ENCODE measurements around the gene RND2.

Gene RND2

GRCh38 chr17:43068570-43069367 is 43.7 kb downstream of the RND2 start:
- no peak overlapping the region for H3K4me3 ChIP-seq (replicated peaks; ENCODE audit: insufficient read depth, low read length)
- no peak for DNase-seq (ENCODE audit: low read depth in 1 of 2, low spot score in 1 of 2)
- TF ChIP-seq REST (IDR thresholded peaks at IDR 0.05; ENCODE audit: insufficient replicate concordance, low read depth) (no peak), CTCF (IDR thresholded peaks at IDR 0.05; ENCODE audit: insufficient read depth, low read length) (no peak), POLR2AphosphoS5 (IDR thresholded peaks at IDR 0.05; ENCODE audit: low read depth) (no peak), GABPA (IDR thresholded peaks at IDR 0.05; ENCODE audit: low read depth) (no peak), SPI1 (IDR thresholded peaks at IDR 0.05; ENCODE audit: borderline replicate concordance, low read depth) (no peak)
- no peaks in the 10 kb centered on the region for H3K27me3 ChIP-seq (ENCODE audit: insufficient read depth, poor library complexity, severe bottlenecking)
- H3K27ac ChIP-seq (replicated peaks) = no peak overlapping the region

GRCh38 chr17:43069368-43069898 is 44.4 kb downstream of the RND2 start:
- DNase-seq (ENCODE audit: low read depth in 1 of 2, low spot score in 1 of 2) = no peak
- no peaks in the 10 kb centered on the region for H3K27me3 ChIP-seq (ENCODE audit: insufficient read depth, poor library complexity, severe bottlenecking)
- H3K4me3 ChIP-seq (replicated peaks; ENCODE audit: insufficient read depth, low read length) = no peak overlapping the region
- no peak for TF ChIP-seq POLR2AphosphoS5 (IDR thresholded peaks at IDR 0.05; ENCODE audit: low read depth)
- TF ChIP-seq GABPA (IDR thresholded peaks at IDR 0.05; ENCODE audit: low read depth) = no peak
- no peak for TF ChIP-seq SPI1 (IDR thresholded peaks at IDR 0.05; ENCODE audit: borderline replicate concordance, low read depth)
- no peak for TF ChIP-seq CTCF (IDR thresholded peaks at IDR 0.05; ENCODE audit: insufficient read depth, low read length)
- no peak for TF ChIP-seq REST (IDR thresholded peaks at IDR 0.05; ENCODE audit: insufficient replicate concordance, low read depth)
- no peak overlapping the region for H3K27ac ChIP-seq (replicated peaks)

GRCh38 chr17:43070257-43070656 is 45.2 kb downstream of the RND2 start:
- no peak overlapping the region for H3K4me3 ChIP-seq (replicated peaks; ENCODE audit: insufficient read depth, low read length)
- H3K27me3 ChIP-seq (ENCODE audit: insufficient read depth, poor library complexity, severe bottlenecking) = no peaks in the 10 kb centered on the region
- TF ChIP-seq SPI1 (IDR thresholded peaks at IDR 0.05; ENCODE audit: borderline replicate concordance, low read depth) = no peak
- no peak for TF ChIP-seq REST (IDR thresholded peaks at IDR 0.05; ENCODE audit: insufficient replicate concordance, low read depth)
- TF ChIP-seq GABPA (IDR thresholded peaks at IDR 0.05; ENCODE audit: low read depth) = no peak
- no peak for TF ChIP-seq POLR2AphosphoS5 (IDR thresholded peaks at IDR 0.05; ENCODE audit: low read depth)
- no peak for TF ChIP-seq CTCF (IDR thresholded peaks at IDR 0.05; ENCODE audit: insufficient read depth, low read length)
- DNase-seq (ENCODE audit: low read depth in 1 of 2, low spot score in 1 of 2) = no peak
- H3K27ac ChIP-seq (replicated peaks) = no peak overlapping the region
